ENCODE measurements around the gene PITPNB. TPM values are rescaled to one million over a fixed set of nuclear protein-coding genes. Genes with fewer than 3 reads are reported as not detected.

PITPNB gene
- total RNA-seq, 1 donor: 30.8 TPM

- Histone ChIP-seq H3K27me3 (ENCODE audit: insufficient read depth, low read length) (peaks cover 6% of the 10 kb centered on the region), H3K36me3 (ENCODE audit: insufficient read depth, low read length) (no peaks in the 10 kb centered on the region), H3K4me2 (ENCODE audit: insufficient read depth, low read length) (no peak overlapping the region), H3K27ac (ENCODE audit: low read depth, low read length) (no peak overlapping the region), H3K4me1 (ENCODE audit: insufficient read depth, low read length) (no peaks in the 10 kb centered on the region), H2AFZ (ENCODE audit: low read length) (no peak overlapping the region), H3K4me3 (ENCODE audit: insufficient read depth, low read length) (no peak overlapping the region), H4K20me1 (ENCODE audit: insufficient read depth, low read length) (no peaks in the 10 kb centered on the region), H3K79me2 (ENCODE audit: insufficient read depth, low read length) (no peaks in the 10 kb centered on the region), H3K9me3 (ENCODE audit: low read depth, low read length) (no peaks in the 10 kb centered on the region)
- DNase-seq (ENCODE audit: insufficient read length, low spot score, missing footprints): no peak
- TF ChIP-seq CTCF (IDR thresholded peaks at IDR 0.05; ENCODE audit: extremely low read depth, low read depth, low read length): no peak
Observed at GRCh38 chr22:27809700-27810608, 109.1 kb downstream of the PITPNB start.

GRCh38 chr22:27809226-27809603, 109.8 kb downstream of the PITPNB start:
- H3K79me2 ChIP-seq (ENCODE audit: insufficient read depth, low read length): no peaks in the 10 kb centered on the region
- DNase-seq (ENCODE audit: insufficient read length, low spot score, missing footprints): no peak
- no peak overlapping the region for H3K4me2 ChIP-seq (ENCODE audit: insufficient read depth, low read length)

GRCh38 chr22:27808451-27809225, 110.4 kb downstream of the PITPNB start:
- no peaks in the 10 kb centered on the region for H3K4me1 ChIP-seq (ENCODE audit: insufficient read depth, low read length)
- H3K27me3 ChIP-seq (ENCODE audit: insufficient read depth, low read length): peaks cover 6% of the 10 kb centered on the region

More at GRCh38 chr22:27809226-27809603, 109.8 kb downstream of the PITPNB start:
- TF ChIP-seq CTCF (IDR thresholded peaks at IDR 0.05; ENCODE audit: extremely low read depth, low read depth, low read length): no peak
- Histone ChIP-seq H4K20me1 (ENCODE audit: insufficient read depth, low read length) (no peaks in the 10 kb centered on the region), H3K27ac (ENCODE audit: low read depth, low read length) (no peak overlapping the region), H3K27me3 (ENCODE audit: insufficient read depth, low read length) (peaks cover 6% of the 10 kb centered on the region), H3K4me1 (ENCODE audit: insufficient read depth, low read length) (no peaks in the 10 kb centered on the region), H3K4me3 (ENCODE audit: insufficient read depth, low read length) (no peak overlapping the region), H3K9me3 (ENCODE audit: low read depth, low read length) (no peaks in the 10 kb centered on the region), H3K36me3 (ENCODE audit: insufficient read depth, low read length) (no peaks in the 10 kb centered on the region), H2AFZ (ENCODE audit: low read length) (no peak overlapping the region)

More at GRCh38 chr22:27808451-27809225, 110.4 kb downstream of the PITPNB start:
- Histone ChIP-seq H2AFZ (ENCODE audit: low read length) (no peak overlapping the region), H4K20me1 (ENCODE audit: insufficient read depth, low read length) (no peaks in the 10 kb centered on the region), H3K4me2 (ENCODE audit: insufficient read depth, low read length) (no peak overlapping the region), H3K36me3 (ENCODE audit: insufficient read depth, low read length) (no peaks in the 10 kb centered on the region), H3K4me3 (ENCODE audit: insufficient read depth, low read length) (no peak overlapping the region), H3K9me3 (ENCODE audit: low read depth, low read length) (no peaks in the 10 kb centered on the region), H3K27ac (ENCODE audit: low read depth, low read length) (no peak overlapping the region), H3K79me2 (ENCODE audit: insufficient read depth, low read length) (no peaks in the 10 kb centered on the region)
- no peak for DNase-seq (ENCODE audit: insufficient read length, low spot score, missing footprints)
- TF ChIP-seq CTCF (IDR thresholded peaks at IDR 0.05; ENCODE audit: extremely low read depth, low read depth, low read length): no peak

Data from osteoblast (primary cell).